Muscle layer of colon (tissue), 2 donors: ENCODE results near the gene PHF12.
A peak's percentile ranks its signal among the peaks of the same experiment; 100 is the strongest.

Experiments used
- H3K27ac ChIP-seq: one replicate; pipeline ENCODE4 v1.7.0; 2013; ENCODE audit warnings: low read depth, mild to moderate bottlenecking, low read length, moderate library complexity
- H3K27me3 ChIP-seq, 2 donors: one replicate each; pipeline ENCODE4 v1.7.0; 2013; ENCODE audit warnings: low read length in 2 of 2, mild to moderate bottlenecking in 2 of 2; ENCODE audit not compliant: insufficient read depth in 2 of 2, control insufficient read depth in 1 of 2
- H3K36me3 ChIP-seq: one replicate; pipeline ENCODE4 v1.7.0; 2013; ENCODE audit warnings: mild to moderate bottlenecking, low read length; ENCODE audit not compliant: insufficient read depth
- H3K4me1 ChIP-seq: one replicate; pipeline ENCODE4 v1.7.0; 2013; ENCODE audit warnings: mild to moderate bottlenecking, low read length; ENCODE audit not compliant: insufficient read depth
- H3K4me3 ChIP-seq, 2 donors: one replicate each; pipeline ENCODE4 v1.7.0; 2013; ENCODE audit warnings: low read length in 2 of 2, low read depth in 1 of 2, mild to moderate bottlenecking in 1 of 2, moderate library complexity in 1 of 2
- H3K9ac ChIP-seq: one replicate; pipeline ENCODE4 v1.7.0; 2013; ENCODE audit warnings: low read length
- H3K9me3 ChIP-seq: one replicate; pipeline ENCODE4 v1.7.0; 2013; ENCODE audit warnings: mild to moderate bottlenecking, low read length
- donor health status: abdominal sarcoma.
- donor health status: Adenocarcinoma of cecum.

The PHF12 gene

GRCh38 chr17:28959471-28959871, 8.2 kb upstream of the PHF12 start:
- no peaks in the 10 kb centered on the region for H3K4me1 ChIP-seq
- H3K27me3 ChIP-seq = no peaks in the 10 kb centered on the region
- H3K36me3 ChIP-seq = no peaks in the 10 kb centered on the region
- no peak overlapping the region for H3K27ac ChIP-seq
- no peak overlapping the region for H3K4me3 ChIP-seq
- H3K9me3 ChIP-seq = no peaks in the 10 kb centered on the region
- no peak overlapping the region for H3K9ac ChIP-seq

GRCh38 chr17:28958820-28959455, 7.6 kb upstream of the PHF12 start:
- H3K27ac ChIP-seq = no peak overlapping the region
- H3K27me3 ChIP-seq = no peaks in the 10 kb centered on the region
- H3K4me3 ChIP-seq = no peak overlapping the region
- no peaks in the 10 kb centered on the region for H3K9me3 ChIP-seq
- H3K36me3 ChIP-seq = no peaks in the 10 kb centered on the region
- no peaks in the 10 kb centered on the region for H3K4me1 ChIP-seq
- H3K9ac ChIP-seq = no peak overlapping the region

DNA sequence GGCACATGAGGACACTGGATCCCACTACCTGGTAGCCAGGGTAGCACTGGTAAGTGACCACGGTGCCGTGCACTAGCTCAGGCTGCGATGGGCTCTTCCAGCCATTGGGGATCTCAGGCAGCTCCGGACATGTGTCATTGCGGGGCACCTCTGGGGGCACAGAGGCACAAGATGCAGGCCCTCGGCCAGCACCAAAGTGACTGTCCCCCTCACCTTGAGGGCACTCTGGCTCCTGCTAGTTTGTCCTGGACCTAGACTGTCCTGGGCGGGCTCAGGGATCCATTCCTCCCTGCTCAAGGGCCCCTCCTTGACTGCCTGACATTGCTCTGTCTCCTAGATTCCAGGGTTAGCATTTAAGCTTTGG, 6.7 kb upstream of the PHF12 start:
- H3K4me1 ChIP-seq = peaks cover 9% of the 10 kb centered on the region
- H3K9ac ChIP-seq = no peak overlapping the region
- no peaks in the 10 kb centered on the region for H3K36me3 ChIP-seq
- no peaks in the 10 kb centered on the region for H3K27me3 ChIP-seq
- no peak overlapping the region for H3K4me3 ChIP-seq
- H3K9me3 ChIP-seq = no peaks in the 10 kb centered on the region
- no peak overlapping the region for H3K27ac ChIP-seq

- H3K27me3 ChIP-seq = no peaks in the 10 kb centered on the region
Observed at GRCh38 chr17:28957277-28957991, 6.1 kb upstream of the PHF12 start.

DNA sequence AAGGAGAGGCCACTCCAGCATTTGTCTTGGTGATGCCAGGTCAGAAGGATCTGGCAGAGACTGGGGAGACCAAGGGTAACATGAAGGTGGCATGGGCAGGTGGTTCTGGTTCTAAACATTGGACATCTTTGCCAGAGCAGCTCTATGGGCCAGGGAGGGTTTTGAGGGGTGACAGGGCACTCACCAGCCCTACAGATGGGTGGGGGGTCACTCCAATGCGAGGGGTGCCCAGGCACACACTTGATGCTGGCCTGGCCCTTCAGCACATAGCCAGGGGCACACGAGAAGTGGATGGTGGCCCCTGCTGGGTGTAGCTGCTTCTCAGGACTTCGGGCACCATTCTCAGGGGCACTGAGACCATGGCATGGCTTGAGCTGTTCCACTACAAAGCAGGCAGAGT, 5.5 kb upstream of the PHF12 start:
- no peaks in the 10 kb centered on the region for H3K9me3 ChIP-seq
- H3K36me3 ChIP-seq = no peaks in the 10 kb centered on the region
- H3K9ac ChIP-seq = no peak overlapping the region

More at GRCh38 chr17:28957277-28957991, 6.1 kb upstream of the PHF12 start:
- H3K4me1 ChIP-seq = peaks cover 13% of the 10 kb centered on the region
- H3K9me3 ChIP-seq = no peaks in the 10 kb centered on the region
- no peak overlapping the region for H3K9ac ChIP-seq
- no peak overlapping the region for H3K4me3 ChIP-seq
- H3K36me3 ChIP-seq = no peaks in the 10 kb centered on the region
- no peak overlapping the region for H3K27ac ChIP-seq

DNA sequence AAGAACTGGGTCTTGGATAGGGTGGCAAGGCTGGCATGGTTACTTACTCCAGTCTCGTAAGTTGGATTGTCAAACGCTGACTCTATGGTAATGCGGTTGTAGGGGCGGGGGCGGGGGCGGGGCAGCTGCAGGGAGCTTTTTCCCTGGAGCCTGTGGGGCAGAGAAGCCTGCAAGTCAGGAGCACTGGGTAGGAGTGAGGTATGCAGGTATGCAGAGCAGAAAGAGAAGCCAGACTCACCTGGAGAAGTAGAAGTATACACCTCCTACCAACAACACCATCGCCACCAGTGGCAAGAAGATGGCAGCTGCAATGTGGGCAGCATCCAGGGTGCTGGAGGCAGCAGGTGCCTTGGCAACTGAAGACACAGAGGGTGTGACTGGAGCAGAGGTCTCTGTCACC, 4.8 kb upstream of the PHF12 start:
- H3K9me3 ChIP-seq = no peaks in the 10 kb centered on the region
- no peak overlapping the region for H3K4me3 ChIP-seq
- H3K27me3 ChIP-seq = no peaks in the 10 kb centered on the region
- H3K27ac ChIP-seq = no peak overlapping the region
- H3K36me3 ChIP-seq = no peaks in the 10 kb centered on the region
- H3K9ac ChIP-seq = no peak overlapping the region
- H3K4me1 ChIP-seq = peaks cover 13% of the 10 kb centered on the region

More for the DNA sequence above, 5.5 kb upstream of the PHF12 start:
- H3K4me3 ChIP-seq = no peak overlapping the region
- H3K27ac ChIP-seq = no peak overlapping the region
- H3K27me3 ChIP-seq = no peaks in the 10 kb centered on the region
- peaks cover 13% of the 10 kb centered on the region for H3K4me1 ChIP-seq

DNA sequence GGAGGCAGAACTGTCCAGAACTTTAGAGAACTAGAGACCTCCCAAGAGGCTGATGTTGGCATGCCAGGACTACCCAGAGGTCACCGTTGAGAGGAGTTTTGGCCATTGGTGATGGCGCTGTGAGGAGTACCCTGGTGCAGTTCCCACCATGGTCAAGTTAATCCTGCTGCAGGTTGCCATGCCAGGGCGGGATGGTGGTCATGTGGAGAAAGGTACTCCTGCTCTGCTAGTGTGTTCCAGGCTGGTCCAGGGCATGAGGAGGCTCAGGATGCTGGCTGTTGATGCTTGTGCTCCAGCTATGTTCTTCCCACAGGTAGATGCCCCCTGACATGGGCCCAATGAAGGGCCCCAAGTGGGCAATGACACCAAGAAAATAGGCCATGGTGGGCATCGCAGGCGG, 4.1 kb upstream of the PHF12 start:
- no peaks in the 10 kb centered on the region for H3K36me3 ChIP-seq
- H3K4me3 ChIP-seq = no peak overlapping the region
- H3K27ac ChIP-seq = no peak overlapping the region
- peaks cover 13% of the 10 kb centered on the region for H3K4me1 ChIP-seq
- H3K9ac ChIP-seq = no peak overlapping the region
- H3K9me3 ChIP-seq = no peaks in the 10 kb centered on the region
- H3K27me3 ChIP-seq = no peaks in the 10 kb centered on the region

GRCh38 chr17:28954886-28955285, 3.6 kb upstream of the PHF12 start:
- no peak overlapping the region for H3K4me3 ChIP-seq
- no peak overlapping the region for H3K9ac ChIP-seq
- H3K27ac ChIP-seq = no peak overlapping the region
- H3K4me1 ChIP-seq = peaks cover 13% of the 10 kb centered on the region
- no peaks in the 10 kb centered on the region for H3K36me3 ChIP-seq
- no peaks in the 10 kb centered on the region for H3K27me3 ChIP-seq
- H3K9me3 ChIP-seq = no peaks in the 10 kb centered on the region

DNA sequence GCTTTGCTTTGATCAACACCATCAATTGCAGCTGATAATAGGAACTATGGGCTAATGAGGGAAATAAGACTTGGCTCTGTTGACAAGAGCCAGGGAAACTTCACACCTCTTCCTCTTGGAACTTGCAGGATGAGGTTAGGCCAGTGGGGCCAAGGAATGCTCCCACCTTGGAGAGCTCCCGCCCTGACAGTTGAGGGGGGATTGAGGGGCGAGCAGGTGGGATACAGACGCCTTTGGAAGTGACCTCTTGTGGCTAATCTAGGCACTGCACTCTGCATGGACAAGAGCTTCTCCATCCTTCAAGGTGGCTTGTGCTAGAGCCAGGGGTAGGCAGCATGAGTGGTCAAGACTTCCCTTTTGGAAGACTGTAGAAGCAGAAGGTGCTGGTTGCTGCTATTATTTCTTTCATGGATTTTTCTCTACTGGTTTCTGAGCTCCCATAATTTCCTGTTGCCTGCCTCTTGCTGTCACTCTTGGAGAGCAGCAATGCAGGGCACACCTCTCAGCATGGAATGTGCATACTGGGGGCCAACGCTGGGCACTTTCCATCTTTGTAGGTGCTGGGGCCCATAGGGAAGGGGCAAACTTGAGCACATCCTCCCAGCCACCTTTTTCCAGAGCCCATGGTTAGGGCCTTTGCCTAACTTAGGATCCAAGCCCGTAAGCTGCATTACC, 2.3 kb upstream of the PHF12 start:
- Histone ChIP-seq H3K9ac (no peak overlapping the region), H3K4me3 (no peak overlapping the region), H3K4me1 (peaks cover 14% of the 10 kb centered on the region), H3K36me3 (no peaks in the 10 kb centered on the region), H3K9me3 (no peaks in the 10 kb centered on the region), H3K27ac (no peak overlapping the region), H3K27me3 (no peaks in the 10 kb centered on the region)

GRCh38 chr17:28951991-28952975, 965 bp upstream of the PHF12 start:
- H3K4me3 ChIP-seq = peak overlapping the region; percentile 72 to 99
- H3K4me1 ChIP-seq = peaks cover 27% of the 10 kb centered on the region
- H3K36me3 ChIP-seq = no peaks in the 10 kb centered on the region
- H3K9ac ChIP-seq = peak overlapping the region; percentile 89
- no peaks in the 10 kb centered on the region for H3K9me3 ChIP-seq
- H3K27ac ChIP-seq = peak overlapping the region; percentile 96
- no peaks in the 10 kb centered on the region for H3K27me3 ChIP-seq
